GM18519 (cell line): ENCODE results near the gene DOCK4.

Experiments used
- ATAC-seq: cut with Tn5 transposase; IDR thresholded peaks from one replicate; pipeline ENCODE4 v1.9.1; 2021; ENCODE audit warnings: mild to moderate bottlenecking, moderate library complexity; ENCODE audit not compliant: unreplicated experiment, low FRiP score

Gene DOCK4

GRCh38 chr7:112023282-112023681 is 182.9 kb downstream of the DOCK4 start:
- no peak for ATAC-seq

- no peak for ATAC-seq
Measured at GRCh38 chr7:112022128-112022527, 184.1 kb downstream of the DOCK4 start.

- no peak for ATAC-seq
Measured at GRCh38 chr7:112021379-112022044, 184.7 kb downstream of the DOCK4 start.

GRCh38 chr7:112020800-112021199 is 185.4 kb downstream of the DOCK4 start:
- no peak for ATAC-seq

- ATAC-seq = no peak
Measured at GRCh38 chr7:112019932-112020331, 186.3 kb downstream of the DOCK4 start.

GRCh38 chr7:112018305-112019030 is 187.7 kb downstream of the DOCK4 start:
- no peak for ATAC-seq

- no peak for ATAC-seq
Measured at GRCh38 chr7:112015146-112015545, 191.1 kb downstream of the DOCK4 start.

GRCh38 chr7:112014347-112014746 is 191.9 kb downstream of the DOCK4 start:
- ATAC-seq = no peak

- no peak for ATAC-seq
Measured at GRCh38 chr7:112013274-112013673, 192.9 kb downstream of the DOCK4 start.

- ATAC-seq = no peak
Measured at GRCh38 chr7:112012242-112012641, 194.0 kb downstream of the DOCK4 start.

GRCh38 chr7:112010994-112011393 is 195.2 kb downstream of the DOCK4 start:
- no peak for ATAC-seq

GRCh38 chr7:112010109-112010508 is 196.1 kb downstream of the DOCK4 start:
- no peak for ATAC-seq

GRCh38 chr7:112009081-112009480 is 197.1 kb downstream of the DOCK4 start:
- peak; percentile 85 for ATAC-seq

GRCh38 chr7:112007185-112007584 is 199.0 kb downstream of the DOCK4 start:
- ATAC-seq = no peak

- ATAC-seq = no peak
Measured at GRCh38 chr7:112006071-112006470, 200.1 kb downstream of the DOCK4 start.

- no peak for ATAC-seq
Measured at GRCh38 chr7:112005205-112005775, 200.9 kb downstream of the DOCK4 start.

GRCh38 chr7:112001091-112001826 is 204.9 kb downstream of the DOCK4 start:
- ATAC-seq = no peak

- no peak for ATAC-seq
Measured at GRCh38 chr7:111998326-111998725, 207.9 kb downstream of the DOCK4 start.

GRCh38 chr7:111997546-111997945 is 208.7 kb downstream of the DOCK4 start:
- no peak for ATAC-seq

- ATAC-seq = no peak
Measured at GRCh38 chr7:111992601-111993000, 213.6 kb downstream of the DOCK4 start.

GRCh38 chr7:111990643-111991042 is 215.6 kb downstream of the DOCK4 start:
- ATAC-seq = no peak
